SK-N-SH (cell line): ENCODE measurements around the gene FXYD7. TPM values are rescaled to one million over a fixed set of nuclear protein-coding genes. Genes with fewer than 3 reads are reported as not detected.

Source experiments
- CTCF ChIA-PET: fragments of 300-600, 350-600 bp; formaldehyde crosslinking; extraction: SDS; loops from one replicate; lab custom pipeline; 2021; lab: Yijun Ruan, JAX
- POLR2A ChIA-PET: fragments of 350-600 bp; sonication (Branson Sonifier 250); formaldehyde crosslinking; extraction: SDS; loops from one replicate; lab custom pipeline; 2020; ENCODE audit warnings: antibody characterized with exemption, inconsistent platforms; lab: Yijun Ruan, JAX
- DNase-seq: peaks from one replicate; pipeline ENCODE4 v3.0.0; 2012
- H2AFZ ChIP-seq: fragments of 200-600 bp; sonication (generic); 2 replicates; pipeline ENCODE4 v1.8.1; 2016; ENCODE audit warnings: antibody characterized with exemption, mild to moderate bottlenecking, low read depth
- H3F3A ChIP-seq: fragments of 200-600 bp; sonication (generic); replicated peaks from 2 replicates; pipeline ENCODE3; 2016; ENCODE audit warnings: antibody characterized with exemption, mild to moderate bottlenecking; ENCODE audit not compliant: insufficient read depth
- H3K27ac ChIP-seq, 2 experiments: fragments of 200-500 bp in 1 of 2; fragments of 200-600 bp in 1 of 2; sonication (Bioruptor generic) in 1 of 2; sonication (generic), shearing (Covaris generic) in 1 of 2; 2 replicates each; pipeline versions ENCODE4 v1.5.1 to v1.6.1; 2014 to 2016; ENCODE audit warnings: low read depth in 2 of 2, inconsistent platforms in 1 of 2, low read length in 1 of 2, mild to moderate bottlenecking in 1 of 2, mixed read lengths in 1 of 2
- H3K27me3 ChIP-seq: fragments of 200-600 bp; sonication (generic), shearing (Covaris generic); 2 replicates; pipeline ENCODE4 v1.6.1; 2016; ENCODE audit warnings: mixed run types; ENCODE audit not compliant: insufficient read depth
- H3K36me3 ChIP-seq, 2 experiments: fragments of 200-500 bp in 1 of 2; fragments of 200-600 bp in 1 of 2; sonication (Bioruptor generic) in 1 of 2; sonication (generic) in 1 of 2; replicated peaks in 1 of 2; 2 replicates each; pipeline versions ENCODE3 to v1.5.1; 2014 to 2016; ENCODE audit warnings: low read length in 1 of 2, mild to moderate bottlenecking in 1 of 2; ENCODE audit not compliant: insufficient read depth in 2 of 2, control insufficient read depth in 1 of 2
- H3K4me1 ChIP-seq, 2 experiments: fragments of 200-500 bp in 1 of 2; fragments of 200-600 bp in 1 of 2; sonication (Bioruptor generic) in 1 of 2; sonication (generic), shearing (Covaris generic) in 1 of 2; 2 replicates each; pipeline versions ENCODE4 v1.5.1 to v1.6.1; 2014 to 2016; ENCODE audit warnings: low read depth in 1 of 2, low read length in 1 of 2, mixed run types in 1 of 2; ENCODE audit not compliant: insufficient read depth in 2 of 2, control insufficient read depth in 1 of 2
- H3K4me2 ChIP-seq: fragments of 200-600 bp; sonication (generic), shearing (Covaris generic); 2 replicates; pipeline ENCODE4 v1.6.1; 2017; ENCODE audit warnings: mixed run types
- H3K4me3 ChIP-seq, 2 experiments: fragments of 200-500 bp in 1 of 2; fragments of 200-600 bp in 1 of 2; sonication (Bioruptor generic) in 1 of 2; sonication (generic), shearing (Covaris generic) in 1 of 2; 2 replicates each; pipeline versions ENCODE4 v1.5.1 to v1.8.1; 2014 to 2016; ENCODE audit warnings: low read depth in 2 of 2, inconsistent platforms in 1 of 2, low read length in 1 of 2, mild to moderate bottlenecking in 1 of 2, mixed read lengths in 1 of 2, moderate library complexity in 1 of 2
- H3K79me2 ChIP-seq: fragments of 200-600 bp; sonication (generic); 2 replicates; pipeline ENCODE4 v1.8.1; 2017; ENCODE audit warnings: mild to moderate bottlenecking; ENCODE audit not compliant: insufficient read depth
- H3K9ac ChIP-seq: fragments of 200-600 bp; sonication (generic); 2 replicates; pipeline ENCODE4 v1.6.1; 2017; ENCODE audit warnings: mixed run types
- H3K9me2 ChIP-seq: fragments of 200-600 bp; sonication (generic); 2 replicates; pipeline ENCODE4 v1.6.1; 2017; ENCODE audit warnings: mixed run types
- H3K9me3 ChIP-seq: fragments of 200-600 bp; sonication (generic); 2 replicates; pipeline ENCODE4 v1.6.1; 2017; ENCODE audit warnings: mixed run types, mild to moderate bottlenecking, moderate library complexity
- H4K20me1 ChIP-seq: fragments of 200-600 bp; sonication (generic); 2 replicates; pipeline ENCODE4 v1.6.1; 2017; ENCODE audit warnings: mild to moderate bottlenecking, mixed run types; ENCODE audit not compliant: insufficient read depth
- EP300 ChIP-seq, 2 experiments: IDR thresholded peaks; 2 replicates each; pipeline versions ENCODE4 v1.4.0 to v1.6.1; 2012; ENCODE audit warnings: borderline replicate concordance in 1 of 2, low read depth in 1 of 2, low read length in 1 of 2
- EZH2phosphoT487 ChIP-seq: fragments of 200-600 bp; sonication (generic); IDR thresholded peaks from 2 replicates; pipeline ENCODE4 v1.6.1; 2017; ENCODE audit warnings: low read depth, mixed run types, mild to moderate bottlenecking, antibody characterized with exemption, moderate library complexity, borderline replicate concordance
- GABPA ChIP-seq: IDR thresholded peaks from 2 replicates; pipeline ENCODE4 v1.4.0; 2012; ENCODE audit warnings: low read depth, mild to moderate bottlenecking
- GATA2 ChIP-seq: sonication (generic); formaldehyde crosslinking; IDR thresholded peaks from 2 replicates; pipeline ENCODE4 v1.5.0; 2020; ENCODE audit warnings: mild to moderate bottlenecking, missing genetic modification reagents
- IRF3 ChIP-seq: fragments of 150-350 bp; IDR thresholded peaks from 2 replicates; pipeline ENCODE4 v1.6.1; 2016; ENCODE audit warnings: mild to moderate bottlenecking, low read depth, low read length
- MAX ChIP-seq: IDR thresholded peaks from 2 replicates; pipeline ENCODE4 v1.4.0; 2012; ENCODE audit warnings: low read depth
- MEF2A ChIP-seq: IDR thresholded peaks from 2 replicates; pipeline ENCODE4 v1.4.0; 2012; ENCODE audit warnings: low read depth, borderline replicate concordance
- NRF1 ChIP-seq: IDR thresholded peaks from 2 replicates; pipeline ENCODE4 v1.6.1; 2012; ENCODE audit warnings: low read depth, mild to moderate bottlenecking, low read length
- PBX3 ChIP-seq: IDR thresholded peaks from 2 replicates; pipeline ENCODE4; 2012
- POLR2AphosphoS5 ChIP-seq: IDR thresholded peaks from 2 replicates; pipeline ENCODE4 v1.6.1; 2012; ENCODE audit warnings: low read depth, low read length
- RAD21 ChIP-seq: IDR thresholded peaks from 2 replicates; pipeline ENCODE4 v1.6.1; 2012; ENCODE audit warnings: mild to moderate bottlenecking, low read length
- RCOR1 ChIP-seq: fragments of 150-350 bp; IDR thresholded peaks from 2 replicates; pipeline ENCODE4 v1.6.1; 2017; ENCODE audit warnings: antibody characterized with exemption, low read length
- REST ChIP-seq: IDR thresholded peaks from 2 replicates; pipeline ENCODE4 v1.6.1; 2012; ENCODE audit warnings: mild to moderate bottlenecking, low read depth, low read length, moderate library complexity
- RFX5 ChIP-seq: IDR thresholded peaks from 2 replicates; pipeline ENCODE4 v1.6.1; 2012; ENCODE audit warnings: mild to moderate bottlenecking, improper control_type of control experiment, low read length
- RXRA ChIP-seq: IDR thresholded peaks from 2 replicates; pipeline ENCODE4 v1.4.0; 2012; ENCODE audit warnings: low read depth, mild to moderate bottlenecking, borderline replicate concordance
- SIN3A ChIP-seq: IDR thresholded peaks from 2 replicates; pipeline ENCODE4 v1.6.1; 2012; ENCODE audit warnings: low read depth, mild to moderate bottlenecking, low read length, moderate library complexity, borderline replicate concordance
- SMC3 ChIP-seq: IDR thresholded peaks from 2 replicates; pipeline ENCODE4 v1.6.1; 2012; ENCODE audit warnings: low read depth, low read length, improper control_type of control experiment
- TAF1 ChIP-seq: IDR thresholded peaks from 2 replicates; pipeline ENCODE4 v1.6.1; 2012; ENCODE audit warnings: low read depth, mild to moderate bottlenecking, low read length, moderate library complexity, borderline replicate concordance
- TEAD4 ChIP-seq: IDR thresholded peaks from 2 replicates; pipeline ENCODE4 v1.4.0; 2012; ENCODE audit warnings: mild to moderate bottlenecking, borderline replicate concordance; ENCODE audit not compliant: insufficient read depth
- USF2 ChIP-seq: fragments of 150-350 bp; IDR thresholded peaks from 2 replicates; pipeline ENCODE4 v1.6.1; 2017; ENCODE audit warnings: antibody characterized with exemption, low read length, low read depth, borderline replicate concordance
- WGBS: methylation state at CpG from one replicate; pipeline ENCODE4 v1.1.6; 2017; ENCODE audit warnings: low lambda C conversion rate; 5-methylcytosine and 5-hydroxymethylcytosine counted together
- polyA plus RNA-seq, 3 experiments: library from polyadenylated mRNA; depleted of rRNA; stranded (reverse); fragments of >200 nt; gene quantifications; 2 replicates each; pipeline ENCODE4 v1.2.3, GENCODE V29; 2012

The FXYD7 gene
- polyA plus RNA-seq, 1 of the 3 experiments (the other 2 are of a cell fraction) = 0.44 TPM

- peak overlapping the region; percentile 90; the same call in 1 of the 2 replicates for H3K9ac ChIP-seq
- POLR2A ChIA-PET = no interaction called here
- TF ChIP-seq SMC3 = no peak
- TF ChIP-seq RXRA = no peak
- TF ChIP-seq USF2 = no peak
- no peak for TF ChIP-seq RCOR1
- no peak for TF ChIP-seq EZH2phosphoT487
- TF ChIP-seq MEF2A = no peak
- no peak for TF ChIP-seq NRF1
- TF ChIP-seq EP300 (IDR thresholded peaks at IDR 0.05; ENCODE audit: borderline replicate concordance in 1 of 2, low read depth in 1 of 2, low read length in 1 of 2) = no peak
- TF ChIP-seq RFX5 = no peak
- no peak for TF ChIP-seq TAF1
- no peak for TF ChIP-seq GABPA
- TF ChIP-seq GATA2 = no peak
- no peak for TF ChIP-seq MAX
- TF ChIP-seq PBX3 = no peak
- no peak for TF ChIP-seq POLR2AphosphoS5
- no peak for TF ChIP-seq TEAD4
- no peak for TF ChIP-seq IRF3
- TF ChIP-seq RAD21 = no peak
- no peak for TF ChIP-seq REST
- TF ChIP-seq SIN3A = no peak
- TF ChIP-seq, all 33 proteins: peak for 0
- peaks cover 19% of the 10 kb centered on the region for H3K79me2 ChIP-seq
- WGBS = 65% methylated on average over 6 of the region's 6 CpGs
- peaks cover 3 to 21% of the 10 kb centered on the region in 2 experiments for H3K36me3 ChIP-seq
- H2AFZ ChIP-seq = no peak overlapping the region
- no peaks in the 10 kb centered on the region for H3K27me3 ChIP-seq
- no peaks in the 10 kb centered on the region for H3K9me3 ChIP-seq
- no peak for DNase-seq
- H3K4me1 ChIP-seq = peaks cover 0 to 3% of the 10 kb centered on the region in 2 experiments; a peak in 2 of 4 replicates
- H3F3A ChIP-seq = peaks cover 4% of the 10 kb centered on the region
- H3K27ac ChIP-seq = no peak overlapping the region
- peak overlapping the region; percentile 98 for H3K4me2 ChIP-seq
- peak overlapping the region; percentile 62 to 90; a peak in 3 of 4 replicates for H3K4me3 ChIP-seq
- no peaks in the 10 kb centered on the region for H3K9me2 ChIP-seq
- CTCF ChIA-PET = no interaction called here
- no peaks in the 10 kb centered on the region for H4K20me1 ChIP-seq
Observed at GRCh38 chr19:35155981-35156672, 13.1 kb downstream of the FXYD7 start.
